Measurements from ENCODE around the gene DSCAM. TPM values are rescaled to one million over a fixed set of nuclear protein-coding genes. Genes with fewer than 3 reads are reported as not detected.

The DSCAM gene
- total and polyA plus RNA-seq, 10 donors, result 0.02 to 2.7 (median 2.0) TPM

- WGBS, 5 donors, result 62 to 89% (median 68%) methylated on average over 2 of the region's 2 CpGs
- intact Hi-C loops (cut with DNase I; ENCODE audit: low total_unique reads), result no loop called here
- Histone ChIP-seq H3K4me1 (no peaks in the 10 kb centered on the region), H3K36me3 (no peaks in the 10 kb centered on the region), H3K27me3 (replicated peaks in 1 of 7) (no peaks in the 10 kb centered on the region), H3K27ac (no peak overlapping the region), H3K9me3 (peaks cover 0 to 46% (median 10%) of the 10 kb centered on the region in 8 donors), H3K4me3 (no peak overlapping the region)
- no peak for DNase-seq
- TF ChIP-seq POLR2A (IDR thresholded peaks at IDR 0.05) (no peak), CTCF (IDR thresholded peaks at IDR 0.05 in 8 of 11, conservative IDR thresholded peaks at IDR 0.05 in 3 of 11) (no peak), POLR2AphosphoS5 (IDR thresholded peaks at IDR 0.05) (no peak)
These were observed 240.6 kb downstream of the DSCAM start for GRCh38 chr21:40606341-40606740.

DNA sequence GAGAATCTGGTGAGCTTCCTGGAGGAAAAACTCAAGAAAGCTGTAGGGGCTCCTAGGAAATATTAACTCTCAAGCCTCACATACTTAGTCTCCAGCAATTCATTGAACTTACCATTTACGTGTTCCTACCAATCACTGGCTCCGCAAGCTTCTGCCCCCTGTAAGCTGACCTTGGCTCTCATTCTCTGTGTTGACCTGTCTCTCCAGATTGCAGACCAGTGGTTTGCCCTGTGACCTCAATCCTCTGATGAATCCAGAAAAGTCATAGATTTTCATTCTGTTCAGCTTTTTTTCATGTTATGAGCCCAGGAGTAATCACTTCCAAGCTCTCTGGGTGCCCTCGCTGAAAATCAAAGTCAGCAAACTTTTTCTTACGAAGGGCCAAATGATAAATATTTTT, 241.9 kb downstream of the DSCAM start:
- Histone ChIP-seq H3K27ac (no peak overlapping the region), H3K4me1 (no peaks in the 10 kb centered on the region), H3K9me3 (peaks cover 0 to 49% (median 10%) of the 10 kb centered on the region in 8 donors), H3K36me3 (no peaks in the 10 kb centered on the region), H3K4me3 (no peak overlapping the region), H3K27me3 (replicated peaks in 1 of 7) (no peaks in the 10 kb centered on the region)
- intact Hi-C loops (cut with DNase I; ENCODE audit: low total_unique reads), result no loop called here
- WGBS, 5 donors, result 93 to 98% (median 96%) methylated on average over 4 of the region's 4 CpGs
- TF ChIP-seq POLR2AphosphoS5 (IDR thresholded peaks at IDR 0.05) (no peak), POLR2A (IDR thresholded peaks at IDR 0.05) (no peak), CTCF (IDR thresholded peaks at IDR 0.05 in 8 of 11, conservative IDR thresholded peaks at IDR 0.05 in 3 of 11) (no peak)
- no peak for DNase-seq

- no peak for DNase-seq
- WGBS, 5 donors, result 59 to 83% (median 82%) methylated on average over 1 of the region's 1 CpG
- Histone ChIP-seq H3K27me3 (replicated peaks in 1 of 7) (no peaks in the 10 kb centered on the region), H3K27ac (no peak overlapping the region), H3K9me3 (peaks cover 0 to 55% (median 10%) of the 10 kb centered on the region in 8 donors), H3K4me1 (no peaks in the 10 kb centered on the region), H3K4me3 (no peak overlapping the region), H3K36me3 (no peaks in the 10 kb centered on the region)
- intact Hi-C loops (cut with DNase I; ENCODE audit: low total_unique reads), result no loop called here
- TF ChIP-seq POLR2AphosphoS5 (IDR thresholded peaks at IDR 0.05) (no peak), CTCF (IDR thresholded peaks at IDR 0.05 in 8 of 11, conservative IDR thresholded peaks at IDR 0.05 in 3 of 11) (no peak), POLR2A (IDR thresholded peaks at IDR 0.05) (no peak)
These were observed 243.2 kb downstream of the DSCAM start for GRCh38 chr21:40603774-40604173.

DNA sequence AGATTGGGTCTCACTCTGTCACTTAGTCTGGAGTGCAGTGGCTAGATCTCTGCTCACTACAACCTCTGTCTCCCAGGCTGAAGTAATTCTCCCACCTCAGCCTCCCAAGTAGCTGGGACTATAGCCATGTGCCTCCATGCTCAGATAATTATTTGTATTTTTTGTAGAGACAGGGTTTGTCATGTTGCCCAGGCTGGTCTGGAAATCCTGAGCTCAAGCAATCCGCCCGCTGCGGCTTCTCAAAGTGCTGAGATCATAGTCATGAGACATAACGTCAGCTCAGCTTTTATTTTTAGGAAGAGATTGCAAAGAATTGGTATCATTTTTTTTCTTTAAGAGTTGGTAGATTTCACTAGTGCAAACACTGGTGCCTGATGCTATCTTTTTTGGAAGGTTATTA, 244.9 kb downstream of the DSCAM start:
- Histone ChIP-seq H3K27ac (no peak overlapping the region), H3K27me3 (replicated peaks in 1 of 7) (no peaks in the 10 kb centered on the region), H3K4me3 (no peak overlapping the region), H3K36me3 (no peaks in the 10 kb centered on the region), H3K9me3 (peaks cover 0 to 50% (median 8%) of the 10 kb centered on the region in 8 donors), H3K4me1 (no peaks in the 10 kb centered on the region)
- no peak for DNase-seq
- TF ChIP-seq CTCF (IDR thresholded peaks at IDR 0.05 in 8 of 11, conservative IDR thresholded peaks at IDR 0.05 in 3 of 11) (no peak), POLR2AphosphoS5 (IDR thresholded peaks at IDR 0.05) (no peak)
- WGBS, 5 donors, result 88 to 96% (median 93%) methylated on average over 4 of the region's 4 CpGs
- intact Hi-C loops (cut with DNase I; ENCODE audit: low total_unique reads), result no loop called here

Measured in spleen (tissue), 11 donors.